GM12878 (cell line): Measurements from ENCODE around the gene CTNNA2. TPM values are rescaled to one million over a fixed set of nuclear protein-coding genes. Genes with fewer than 3 reads are reported as not detected.

ENCODE experiments used
- ATAC-seq: fragments of 200-7000 bp; cut with Tn5 transposase; 3 replicates; pipeline ENCODE4 v1.9.1; 2020; ENCODE audit warnings: mild to moderate bottlenecking, moderate library complexity
- BruUV-seq: library from RNA; stranded (reverse); fragments of 400-500 nt; replicated peaks from 2 replicates; lab custom pipeline; 2021; lab: Mats Ljungman, UMichigan
- CTCF ChIA-PET: fragments of 300-600 bp; sonication (Branson Sonifier 250); formaldehyde crosslinking; extraction: SDS; loops from one replicate; lab custom pipeline; 2021; ENCODE audit warnings: inconsistent platforms; lab: Yijun Ruan, JAX
- POLR2A ChIA-PET: fragments of 350-600 bp; formaldehyde crosslinking; extraction: SDS; loops from one replicate; lab custom pipeline; 2021; ENCODE audit warnings: inconsistent platforms; lab: Charles Lee
- RAD21 ChIA-PET: fragments of 300-600 bp; sonication (Branson Sonifier 250); formaldehyde crosslinking; loops from one replicate; lab custom pipeline; 2023; ENCODE audit warnings: antibody characterized with exemption; ENCODE audit not compliant: unreplicated experiment; lab: Charles Lee
- SMC1A ChIA-PET: fragments of 300-600 bp; sonication (Branson Sonifier 250); formaldehyde crosslinking; loops from one replicate; lab custom pipeline; 2023; ENCODE audit not compliant: unreplicated experiment, uncharacterized antibody; lab: Charles Lee
- DNase-seq: peaks from one replicate; pipeline ENCODE4 v3.0.0-alpha.2; 2011; ENCODE audit warnings: low read depth, low spot score
- FAIRE-seq: peaks from 3 replicates; lab custom pipeline; 2011; peaks lifted over from hg19 to GRCh38; lab: Jason Lieb, UNC
- H2AFZ ChIP-seq: 2 replicates; pipeline ENCODE4 v1.6.0; 2011; ENCODE audit warnings: low read depth, low read length, control low read depth; ENCODE audit not compliant: control insufficient read depth
- H3K27ac ChIP-seq: 2 replicates; pipeline ENCODE4 v1.5.1; 2011; ENCODE audit warnings: control low read depth; ENCODE audit not compliant: control insufficient read depth, insufficient read depth
- H3K27me3 ChIP-seq, 2 experiments: replicated peaks in 1 of 2; 2 replicates each; pipeline versions ENCODE4 v1.6.0 to v1.6.1; 2011; ENCODE audit warnings: low read length in 1 of 2; ENCODE audit not compliant: control insufficient read depth in 2 of 2, insufficient read depth in 2 of 2
- H3K36me3 ChIP-seq, 2 experiments: 2 replicates each; pipeline ENCODE4 v1.5.1; 2011; ENCODE audit warnings: low read length in 1 of 2; ENCODE audit not compliant: control insufficient read depth in 2 of 2, insufficient read depth in 2 of 2
- H3K4me1 ChIP-seq: 2 replicates; pipeline ENCODE4 v1.6.1; 2011; ENCODE audit warnings: mild to moderate bottlenecking, low read length, moderate library complexity, mixed read lengths; ENCODE audit not compliant: control insufficient read depth, insufficient read depth
- H3K4me2 ChIP-seq: 2 replicates; pipeline ENCODE4 v1.6.0; 2011; ENCODE audit warnings: control low read depth; ENCODE audit not compliant: control insufficient read depth, insufficient read depth
- H3K4me3 ChIP-seq: fragments of 200-600 bp; sonication (generic); 2 replicates; pipeline ENCODE4 v1.5.1; 2016
- H3K79me2 ChIP-seq: 2 replicates; pipeline ENCODE4 v1.6.0; 2011; ENCODE audit warnings: low read length; ENCODE audit not compliant: control insufficient read depth, insufficient read depth
- H3K9ac ChIP-seq: 2 replicates; pipeline ENCODE4 v1.8.0; 2011; ENCODE audit warnings: low read length, control low read depth, mixed read lengths; ENCODE audit not compliant: control insufficient read depth, insufficient read depth
- H3K9me3 ChIP-seq: replicated peaks from 3 replicates; pipeline ENCODE4 v1.5.1; 2011; ENCODE audit warnings: mild to moderate bottlenecking, low read length; ENCODE audit not compliant: control insufficient read depth, insufficient read depth
- H4K20me1 ChIP-seq: 2 replicates; pipeline ENCODE4 v1.6.0; 2011; ENCODE audit not compliant: control insufficient read depth, insufficient read depth
- E2F4 ChIP-seq: IDR thresholded peaks from 2 replicates; pipeline ENCODE4 v1.6.1; 2012; ENCODE audit warnings: low read depth, low read length, improper control_type of control experiment
- EGR1 ChIP-seq, 2 experiments: IDR thresholded peaks; 1 replicate in 1 of 2; 2 replicates in 1 of 2; pipeline ENCODE4 v1.6.1; 2011 to 2012; ENCODE audit warnings: low read depth in 2 of 2, low read length in 2 of 2, borderline replicate concordance in 1 of 2, mild to moderate bottlenecking in 1 of 2, moderate library complexity in 1 of 2
- ESRRA ChIP-seq: IDR thresholded peaks from 2 replicates; pipeline ENCODE4 v1.6.1; 2012; ENCODE audit warnings: mild to moderate bottlenecking, low read length, improper control_type of control experiment
- EZH2 ChIP-seq: IDR thresholded peaks from 2 replicates; pipeline ENCODE4 v1.6.1; 2012; ENCODE audit warnings: low read depth, mild to moderate bottlenecking, control low read depth, inconsistent platforms, low read length, borderline replicate concordance; ENCODE audit not compliant: control insufficient read depth
- FOXM1 ChIP-seq: IDR thresholded peaks from 2 replicates; pipeline ENCODE4 v1.6.1; 2012; ENCODE audit warnings: low read depth, mild to moderate bottlenecking, inconsistent platforms, low read length, moderate library complexity
- LARP7 ChIP-seq: fragments of 450-650 bp; IDR thresholded peaks from 2 replicates; pipeline ENCODE4 v1.6.1; 2017; ENCODE audit warnings: mild to moderate bottlenecking
- MXI1 ChIP-seq: fragments of 150-350 bp; IDR thresholded peaks from 2 replicates; pipeline ENCODE4 v1.6.1; 2011; ENCODE audit warnings: low read depth, mild to moderate bottlenecking, inconsistent platforms, low read length, improper control_type of control experiment
- NR2C2 ChIP-seq: IDR thresholded peaks from 2 replicates; pipeline ENCODE4 v1.6.1; 2011; ENCODE audit warnings: borderline replicate concordance, low read depth; ENCODE audit not compliant: control insufficient read depth, insufficient read length
- POU2F2 ChIP-seq: IDR thresholded peaks from 3 replicates; pipeline ENCODE4 v1.6.1; 2011; ENCODE audit warnings: low read depth, mild to moderate bottlenecking, low read length, borderline replicate concordance
- RAD51 ChIP-seq: fragments of 450-650 bp; IDR thresholded peaks from 2 replicates; pipeline ENCODE4 v1.6.1; 2016; ENCODE audit warnings: moderate library complexity, mild to moderate bottlenecking, inconsistent platforms
- RBBP5 ChIP-seq: fragments of 200-600 bp; sonication (generic); conservative IDR thresholded peaks from 2 replicates; pipeline ENCODE4 v1.6.1; 2016
- RCOR1 ChIP-seq: conservative IDR thresholded peaks from 2 replicates; pipeline ENCODE4 v1.6.1; 2012; ENCODE audit warnings: low read depth, low read length, improper control_type of control experiment
- SMAD1 ChIP-seq: fragments of 450-650 bp; IDR thresholded peaks from 2 replicates; pipeline ENCODE4 v1.6.1; 2018; ENCODE audit warnings: mild to moderate bottlenecking, low read depth; ENCODE audit not compliant: partially characterized antibody
- STAT1 ChIP-seq: fragments of 450-650 bp; conservative IDR thresholded peaks from 2 replicates; pipeline ENCODE4 v1.6.1; 2014; ENCODE audit warnings: antibody characterized with exemption, mild to moderate bottlenecking
- ZNF622 ChIP-seq: fragments of 450-650 bp; IDR thresholded peaks from 2 replicates; pipeline ENCODE4 v1.6.1; 2017; ENCODE audit warnings: mild to moderate bottlenecking, inconsistent platforms
- WGBS: methylation state at CpG from one replicate; pipeline ENCODE4 v1.1.6; 2016; ENCODE audit warnings: low lambda C conversion rate; ENCODE audit not compliant: insufficient replicate concordance, insufficient coverage; ENCODE audit errors: missing lambda C conversion rate; 5-methylcytosine and 5-hydroxymethylcytosine counted together
- in situ Hi-C: fragments of 300-500 bp; cut with MboI; formaldehyde crosslinking; loops from 9 replicates; pipeline ENCODE4 v1.14.3; 2018; ENCODE audit warnings: mixed read lengths
- intact Hi-C: fragments of 100-400 bp; cut with micrococcal nuclease; formaldehyde crosslinking; loops from one replicate; pipeline ENCODE4 v1.14.2; 2022; ENCODE audit not compliant: unreplicated experiment
- polyA plus RNA-seq, 11 experiments: library from polyadenylated mRNA; depleted of rRNA in 4 of 11; unstranded in 6 of 11; stranded (reverse) in 5 of 11; fragments of >200 nt; fragmentation: Nextera tagmentation in 4 of 11; fragmentation: Illumina TruSeq in 1 of 11; extraction: Ambion mirVana in 4 of 11; extraction: Trizol in 1 of 11; gene quantifications; 1 replicate in 1 of 11; 2 replicates in 10 of 11; pipeline versions ENCODE4 v1.2.1 to v1.2.3, GENCODE V29; 2011 to 2016; ENCODE audit warnings: inconsistent platforms in 2 of 11, missing spikeins in 2 of 11, low read depth in 1 of 11
- total RNA-seq, 4 experiments: library from RNA; depleted of rRNA in 3 of 4; stranded (reverse); fragments of >200 nt in 3 of 4; fragmentation: Illumina TruSeq in 1 of 4; extraction: Trizol in 1 of 4; gene quantifications; 2 replicates each; pipeline versions ENCODE4 v1.2.1 to v1.2.3, GENCODE V29; 2013 to 2021
- TF ChIP-seq, protein P1 (sequence below): fragments of 450-650 bp; IDR thresholded peaks from 2 replicates; pipeline ENCODE4 v1.6.1; 2016; ENCODE audit warnings: mild to moderate bottlenecking
- TF ChIP-seq, protein P2 (sequence below): fragments of 450-650 bp; IDR thresholded peaks from 2 replicates; pipeline ENCODE4 v1.6.1; 2016; ENCODE audit warnings: mild to moderate bottlenecking
- TF ChIP-seq, protein P3 (sequence below): fragments of 450-650 bp; formaldehyde crosslinking; IDR thresholded peaks from 2 replicates; pipeline ENCODE4 v1.5.0; 2022; ENCODE audit warnings: mild to moderate bottlenecking, missing genetic modification characterization

CTNNA2 gene
- total and polyA plus RNA-seq, 10 of the 15 experiments (the other 5 are each of a cell fraction or from before 2014, with no cell fraction given) = 2.4 to 36.2 (median 6.6) TPM

DNA sequence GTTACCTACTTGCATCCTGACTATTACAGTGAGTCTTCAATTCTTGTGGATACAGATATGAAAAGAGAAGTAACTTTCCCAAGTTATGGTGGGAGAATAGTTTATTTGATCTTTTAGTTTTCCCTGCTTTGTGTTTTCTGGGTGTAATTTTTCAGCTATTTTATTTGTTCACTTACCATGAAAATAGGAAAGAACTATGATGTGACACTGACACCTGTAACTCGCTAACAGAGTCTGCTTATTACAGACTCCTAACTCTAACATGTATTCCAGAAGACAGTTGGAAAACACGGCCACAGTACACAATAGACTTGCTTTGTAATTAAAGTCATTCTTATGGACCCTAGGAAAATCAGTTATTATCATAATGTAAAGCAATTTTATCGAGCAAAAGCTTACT lies 468.5 kb downstream of the CTNNA2 start:
- POLR2A ChIA-PET = no interaction called here

More for the DNA sequence above, 468.5 kb downstream of the CTNNA2 start:
- RAD21 ChIA-PET = no interaction called here
- Histone ChIP-seq H3K27me3 (no peaks in the 10 kb centered on the region), H3K4me3 (no peak overlapping the region), H4K20me1 (no peaks in the 10 kb centered on the region), H3K79me2 (no peaks in the 10 kb centered on the region), H3K9ac (no peak overlapping the region), H3K9me3 (no peaks in the 10 kb centered on the region), H3K4me1 (no peaks in the 10 kb centered on the region), H3K4me2 (no peak overlapping the region), H3K27ac (no peak overlapping the region), H3K36me3 (no peaks in the 10 kb centered on the region), H2AFZ (no peak overlapping the region)
- ATAC-seq (no peak), DNase-seq (no peak), FAIRE-seq (no peak)
- TF ChIP-seq FOXM1 (no peak), EGR1 (IDR thresholded peaks at IDR 0.05; ENCODE audit: borderline replicate concordance in 1 of 2, low read depth in 2 of 2, low read length in 2 of 2) (no peak), RBBP5 (no peak), RCOR1 (no peak), MXI1 (no peak), RAD51 (no peak), ESRRA (no peak), LARP7 (no peak), SMAD1 (no peak), ZNF622 (no peak), STAT1 (no peak), E2F4 (no peak), NR2C2 (no peak), EZH2 (no peak), POU2F2 (no peak)
- TF ChIP-seq, protein P1, sequence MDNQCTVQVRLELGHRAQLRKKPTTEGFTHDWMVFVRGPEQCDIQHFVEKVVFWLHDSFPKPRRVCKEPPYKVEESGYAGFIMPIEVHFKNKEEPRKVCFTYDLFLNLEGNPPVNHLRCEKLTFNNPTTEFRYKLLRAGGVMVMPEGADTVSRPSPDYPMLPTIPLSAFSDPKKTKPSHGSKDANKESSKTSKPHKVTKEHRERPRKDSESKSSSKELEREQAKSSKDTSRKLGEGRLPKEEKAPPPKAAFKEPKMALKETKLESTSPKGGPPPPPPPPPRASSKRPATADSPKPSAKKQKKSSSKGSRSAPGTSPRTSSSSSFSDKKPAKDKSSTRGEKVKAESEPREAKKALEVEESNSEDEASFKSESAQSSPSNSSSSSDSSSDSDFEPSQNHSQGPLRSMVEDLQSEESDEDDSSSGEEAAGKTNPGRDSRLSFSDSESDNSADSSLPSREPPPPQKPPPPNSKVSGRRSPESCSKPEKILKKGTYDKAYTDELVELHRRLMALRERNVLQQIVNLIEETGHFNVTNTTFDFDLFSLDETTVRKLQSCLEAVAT = no peak
- TF ChIP-seq, protein P2, sequence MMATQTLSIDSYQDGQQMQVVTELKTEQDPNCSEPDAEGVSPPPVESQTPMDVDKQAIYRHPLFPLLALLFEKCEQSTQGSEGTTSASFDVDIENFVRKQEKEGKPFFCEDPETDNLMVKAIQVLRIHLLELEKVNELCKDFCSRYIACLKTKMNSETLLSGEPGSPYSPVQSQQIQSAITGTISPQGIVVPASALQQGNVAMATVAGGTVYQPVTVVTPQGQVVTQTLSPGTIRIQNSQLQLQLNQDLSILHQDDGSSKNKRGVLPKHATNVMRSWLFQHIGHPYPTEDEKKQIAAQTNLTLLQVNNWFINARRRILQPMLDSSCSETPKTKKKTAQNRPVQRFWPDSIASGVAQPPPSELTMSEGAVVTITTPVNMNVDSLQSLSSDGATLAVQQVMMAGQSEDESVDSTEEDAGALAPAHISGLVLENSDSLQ = no peak
- TF ChIP-seq, protein P3, sequence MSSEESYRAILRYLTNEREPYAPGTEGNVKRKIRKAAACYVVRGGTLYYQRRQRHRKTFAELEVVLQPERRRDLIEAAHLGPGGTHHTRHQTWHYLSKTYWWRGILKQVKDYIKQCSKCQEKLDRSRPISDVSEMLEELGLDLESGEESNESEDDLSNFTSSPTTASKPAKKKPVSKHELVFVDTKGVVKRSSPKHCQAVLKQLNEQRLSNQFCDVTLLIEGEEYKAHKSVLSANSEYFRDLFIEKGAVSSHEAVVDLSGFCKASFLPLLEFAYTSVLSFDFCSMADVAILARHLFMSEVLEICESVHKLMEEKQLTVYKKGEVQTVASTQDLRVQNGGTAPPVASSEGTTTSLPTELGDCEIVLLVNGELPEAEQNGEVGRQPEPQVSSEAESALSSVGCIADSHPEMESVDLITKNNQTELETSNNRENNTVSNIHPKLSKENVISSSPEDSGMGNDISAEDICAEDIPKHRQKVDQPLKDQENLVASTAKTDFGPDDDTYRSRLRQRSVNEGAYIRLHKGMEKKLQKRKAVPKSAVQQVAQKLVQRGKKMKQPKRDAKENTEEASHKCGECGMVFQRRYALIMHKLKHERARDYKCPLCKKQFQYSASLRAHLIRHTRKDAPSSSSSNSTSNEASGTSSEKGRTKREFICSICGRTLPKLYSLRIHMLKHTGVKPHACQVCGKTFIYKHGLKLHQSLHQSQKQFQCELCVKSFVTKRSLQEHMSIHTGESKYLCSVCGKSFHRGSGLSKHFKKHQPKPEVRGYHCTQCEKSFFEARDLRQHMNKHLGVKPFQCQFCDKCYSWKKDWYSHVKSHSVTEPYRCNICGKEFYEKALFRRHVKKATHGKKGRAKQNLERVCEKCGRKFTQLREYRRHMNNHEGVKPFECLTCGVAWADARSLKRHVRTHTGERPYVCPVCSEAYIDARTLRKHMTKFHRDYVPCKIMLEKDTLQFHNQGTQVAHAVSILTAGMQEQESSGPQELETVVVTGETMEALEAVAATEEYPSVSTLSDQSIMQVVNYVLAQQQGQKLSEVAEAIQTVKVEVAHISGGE (CRISPR knock-in tag) = no peak
- intact Hi-C loops = no loop called here
- 8% methylated on average over 3 of the region's 3 CpGs for WGBS
- SMC1A ChIA-PET = no interaction called here
- no TSS peak for BruUV-seq
- in situ Hi-C loops = no loop called here
- CTCF ChIA-PET = interaction anchor here (1.0 kb wide), 1 partner anchor 13 kb away, joined by 4 read pairs; no protein-coding TSS in a partner anchor
